ENCODE results near the gene LMF1.

- TF ChIP-seq POLR2A (IDR thresholded peaks at IDR 0.05; ENCODE audit: low read length) (peak; percentile 85), GATA1 (IDR thresholded peaks at IDR 0.05; ENCODE audit: low read depth, low read length) (no peak)
Observed at GRCh38 chr16:807347-808084, 163.3 kb downstream of the LMF1 start.
